Activated gamma-delta T cell treated with anti-CD3 and anti-CD28 coated beads, Interleukin-2, amount 50 U/mL, for 16 hours (primary cell): ENCODE measurements around the gene FOXP1.

Experiments used
- DNase-seq: peaks from one replicate; pipeline ENCODE4 v3.0.0-alpha.2; 2020; ENCODE audit warnings: low read depth

Gene FOXP1

DNA sequence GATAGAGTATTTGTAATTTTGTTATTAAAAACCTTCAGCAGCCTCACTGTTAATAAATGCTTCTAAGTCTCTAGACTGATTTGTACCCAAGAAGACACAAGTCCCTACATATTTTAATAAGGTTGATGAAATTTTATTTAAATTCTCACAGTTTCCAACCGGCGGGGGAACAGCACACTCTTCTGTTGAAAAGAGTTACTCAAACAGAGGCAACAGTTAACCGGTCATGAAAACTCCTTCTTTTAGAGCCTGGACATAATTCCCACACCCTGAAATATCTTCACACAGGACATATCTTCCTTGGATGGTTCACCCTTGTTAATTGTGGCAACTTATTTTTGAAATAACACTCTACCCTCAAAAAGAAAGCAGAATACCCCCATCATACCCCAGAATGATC is 278.8 kb downstream of the FOXP1 start:
- DNase-seq: no peak

DNA sequence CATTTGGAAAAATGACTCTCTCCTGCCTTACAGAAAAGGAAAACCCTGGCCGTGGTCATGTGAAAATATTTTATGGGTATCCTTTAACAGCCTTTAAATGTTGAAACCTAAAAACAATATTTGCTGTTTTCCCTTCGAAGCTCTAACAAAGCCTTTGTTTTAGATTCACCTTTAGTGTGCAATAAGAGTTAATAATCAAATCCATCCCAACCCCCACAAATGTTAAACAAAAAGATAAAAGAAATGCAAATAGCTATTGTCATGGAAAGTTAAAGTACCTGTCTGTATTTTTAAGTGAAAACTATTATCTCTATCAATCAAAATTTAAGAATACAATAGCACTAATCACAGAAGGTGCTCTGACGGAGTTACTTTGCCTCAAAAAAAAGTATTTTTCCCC is 279.3 kb downstream of the FOXP1 start:
- no peak for DNase-seq

GRCh38 chr3:71303627-71304200 is 279.8 kb downstream of the FOXP1 start:
- DNase-seq: no peak

DNA sequence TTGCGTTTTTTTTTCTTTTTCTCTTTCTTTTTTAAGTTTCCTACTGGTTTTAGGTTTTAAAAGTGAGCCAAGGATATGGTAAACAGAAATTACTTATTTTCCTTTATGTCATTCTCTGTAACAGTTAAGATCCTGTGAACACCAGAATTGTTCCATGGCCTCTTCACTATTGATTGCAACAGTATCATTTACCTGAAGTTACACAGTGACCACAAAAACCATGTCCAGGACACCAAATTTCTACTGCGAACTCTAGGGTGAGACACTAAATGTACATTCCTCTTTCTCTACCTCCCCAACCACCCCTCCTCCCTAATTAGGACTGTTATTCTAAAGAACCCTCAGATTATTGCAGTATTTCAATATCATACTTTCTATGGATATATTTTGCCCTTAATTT is 280.9 kb downstream of the FOXP1 start:
- no peak for DNase-seq

GRCh38 chr3:71300951-71301393 is 282.6 kb downstream of the FOXP1 start:
- DNase-seq: no peak

GRCh38 chr3:71299160-71299559 is 284.4 kb downstream of the FOXP1 start:
- DNase-seq: no peak

GRCh38 chr3:71294919-71295318 is 288.6 kb downstream of the FOXP1 start:
- no peak for DNase-seq

- DNase-seq: no peak
Measured at GRCh38 chr3:71290301-71290700, 293.2 kb downstream of the FOXP1 start.

- DNase-seq: no peak
Measured at GRCh38 chr3:71288269-71288930, 295.1 kb downstream of the FOXP1 start.

- no peak for DNase-seq
Measured at GRCh38 chr3:71285086-71285485, 298.4 kb downstream of the FOXP1 start.

- DNase-seq: no peak
Measured at GRCh38 chr3:71282976-71283375, 300.6 kb downstream of the FOXP1 start.

GRCh38 chr3:71281280-71281679 is 302.2 kb downstream of the FOXP1 start:
- DNase-seq: no peak

DNA sequence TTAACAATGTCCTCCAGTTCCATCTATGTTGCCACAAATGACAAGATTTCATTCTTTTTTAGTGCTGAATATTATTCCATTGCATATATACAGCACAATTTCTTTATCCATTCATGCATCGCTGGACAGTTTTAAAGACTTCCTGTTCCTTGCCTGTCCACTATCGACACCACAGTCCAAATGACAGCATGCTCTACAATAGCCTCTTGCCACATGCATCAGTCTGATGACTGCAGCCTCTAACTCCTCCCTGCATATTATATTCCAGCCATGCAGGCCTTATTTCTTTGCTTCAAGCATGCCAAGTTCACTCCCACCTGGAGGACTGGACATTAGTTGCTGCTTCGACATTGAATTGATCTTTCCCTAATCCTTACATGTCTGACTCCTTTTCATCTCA is 306.2 kb downstream of the FOXP1 start:
- no peak for DNase-seq

- DNase-seq: no peak
Measured at GRCh38 chr3:71276531-71276930, 307.0 kb downstream of the FOXP1 start.

DNA sequence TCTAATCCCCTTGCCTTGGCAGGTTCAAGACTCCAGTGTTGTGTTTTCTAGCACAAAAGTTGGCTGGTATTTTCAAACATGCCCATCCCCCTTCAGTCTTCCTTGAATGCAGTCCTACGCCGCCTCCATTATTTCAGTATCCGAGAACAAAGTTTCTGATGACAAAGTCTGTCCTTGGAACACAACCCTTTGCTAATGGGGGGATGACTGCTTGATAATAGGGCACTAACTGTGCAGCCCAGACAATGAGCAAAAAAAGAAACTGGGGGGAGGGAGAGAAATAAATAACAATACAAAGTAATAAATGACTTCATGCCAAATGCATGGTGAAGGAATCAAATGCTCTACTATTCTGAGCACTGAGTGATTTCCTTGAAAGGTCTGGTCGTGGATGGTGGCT is 310.1 kb downstream of the FOXP1 start:
- no peak for DNase-seq

DNA sequence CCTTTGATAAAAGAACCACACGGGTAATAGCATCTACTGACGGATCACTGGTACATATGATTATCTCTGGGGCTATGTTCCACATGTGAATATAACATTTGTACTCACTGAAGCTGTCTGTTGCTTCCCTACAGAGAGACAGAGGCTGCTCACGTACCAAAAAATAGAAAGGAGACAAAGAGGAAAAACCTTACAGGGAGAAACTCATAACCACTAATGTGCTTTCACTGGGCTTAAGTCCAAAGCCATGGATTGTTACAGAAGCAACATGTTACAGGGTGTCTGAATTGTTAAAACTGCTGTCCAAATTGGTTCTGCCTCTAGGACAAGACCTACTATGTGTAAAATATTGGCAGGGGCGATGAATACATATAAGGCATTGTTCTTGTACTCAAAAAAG is 311.9 kb downstream of the FOXP1 start:
- DNase-seq: no peak

DNA sequence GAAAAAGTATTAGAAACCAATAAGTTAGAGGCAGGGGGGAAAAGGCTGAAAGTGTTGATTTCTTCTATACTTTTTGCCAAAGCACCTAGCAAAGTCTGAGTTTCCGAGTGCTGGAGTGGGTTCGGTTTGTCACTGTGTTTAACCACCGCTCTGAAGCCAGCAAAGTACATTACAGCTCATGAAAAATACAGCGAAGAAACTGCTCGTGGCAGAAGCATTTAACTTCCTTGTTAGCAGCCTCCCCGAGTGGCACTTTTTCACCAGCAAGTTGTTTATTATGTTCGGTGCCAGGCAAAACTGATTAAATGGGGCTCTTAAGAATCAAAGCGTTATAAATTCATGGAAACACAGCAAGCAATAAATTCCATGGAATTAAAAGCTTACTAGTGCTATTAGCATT is 313.6 kb downstream of the FOXP1 start:
- DNase-seq: no peak

DNA sequence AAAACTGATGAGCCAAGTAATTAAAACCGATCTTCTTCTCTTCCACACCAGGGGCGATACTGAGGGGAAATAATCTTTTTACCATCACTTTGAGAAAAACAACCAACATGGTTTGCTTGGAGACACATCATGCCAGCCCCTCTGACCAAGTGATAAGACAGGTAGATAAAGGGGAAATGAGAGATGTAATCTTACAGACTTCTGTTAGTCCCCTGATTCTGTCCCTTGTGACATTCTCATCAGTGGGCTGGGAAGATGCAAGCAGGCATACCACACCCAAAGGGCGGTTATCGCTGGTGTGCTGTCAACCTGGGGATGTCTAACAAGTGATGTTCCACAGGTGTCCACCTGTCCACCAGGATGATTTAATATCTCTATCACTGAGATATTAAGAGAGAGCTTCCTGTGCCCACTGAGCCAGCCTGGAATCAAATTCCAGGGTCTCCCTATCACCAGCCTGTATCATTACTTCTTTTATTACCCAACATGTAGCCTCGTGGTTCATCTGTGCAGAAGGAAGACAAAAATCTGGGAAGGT is 315.0 kb downstream of the FOXP1 start:
- no peak for DNase-seq

DNA sequence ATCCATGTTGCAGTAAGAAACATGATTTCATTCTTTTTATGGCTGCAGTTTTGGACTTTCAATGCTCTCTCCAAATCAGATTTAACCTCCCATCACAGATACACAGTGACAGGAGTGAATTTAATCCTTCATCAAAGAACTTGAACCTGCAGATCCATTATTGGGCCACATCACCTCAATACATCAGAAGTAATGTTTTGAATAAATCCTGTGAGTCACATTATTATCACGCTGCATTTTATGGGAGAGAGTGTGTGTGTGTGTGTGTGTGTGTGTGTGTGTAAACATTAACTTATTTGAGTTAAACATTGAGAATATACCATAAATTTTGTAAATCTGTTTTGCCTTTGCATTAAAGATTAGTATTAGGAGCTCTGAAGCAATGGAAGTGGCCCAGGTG is 316.7 kb downstream of the FOXP1 start:
- DNase-seq: no peak

DNA sequence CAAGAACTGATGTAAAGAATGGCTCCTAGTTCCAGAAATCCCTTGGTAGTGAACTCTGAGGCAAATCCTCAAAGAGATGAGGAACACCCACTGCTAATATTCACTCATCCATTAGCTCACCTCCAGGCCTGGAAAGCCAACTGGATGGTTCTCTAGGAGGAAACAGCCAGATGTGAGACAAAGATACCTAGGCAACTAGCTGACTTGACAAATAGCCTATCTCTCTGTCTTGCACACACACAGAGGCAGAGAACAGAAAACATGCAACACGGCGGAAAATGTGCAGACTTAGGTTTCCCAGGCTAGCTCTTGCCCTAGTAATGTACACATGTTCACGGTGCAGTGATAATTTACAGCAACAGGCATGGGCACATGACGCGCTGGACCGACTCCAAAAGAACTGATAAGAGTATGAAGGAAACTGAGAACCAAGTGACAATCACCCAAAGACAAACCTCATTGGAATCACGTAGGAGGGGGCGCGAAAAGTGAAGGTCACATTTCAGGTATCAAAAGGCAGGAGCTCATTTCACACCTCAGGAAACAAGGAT is 318.1 kb downstream of the FOXP1 start:
- no peak for DNase-seq

- no peak for DNase-seq
Measured at GRCh38 chr3:71264840-71265239, 318.7 kb downstream of the FOXP1 start.

GRCh38 chr3:71262364-71263265 is 320.9 kb downstream of the FOXP1 start:
- no peak for DNase-seq

DNA sequence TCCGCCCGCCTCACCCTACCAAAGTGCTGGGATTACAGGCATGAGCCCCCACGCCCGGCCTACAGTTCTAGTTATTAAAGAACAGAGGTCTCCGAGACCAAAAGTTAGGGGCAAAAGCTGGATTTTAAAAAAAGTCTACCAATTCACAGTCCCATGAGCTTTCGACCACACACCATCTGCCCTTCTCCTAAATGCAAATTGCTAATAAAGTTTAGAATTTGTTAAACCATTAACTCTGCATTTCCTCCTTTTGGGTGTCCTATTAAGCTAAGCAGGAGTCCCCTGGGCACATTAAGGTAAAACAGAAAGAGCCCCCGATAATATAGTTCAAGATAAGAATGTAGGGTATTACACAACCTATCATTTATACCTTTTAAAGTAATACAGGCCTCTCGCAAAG is 322.7 kb downstream of the FOXP1 start:
- no peak for DNase-seq
